Esophagus muscularis mucosa (tissue), 4 donors: ENCODE results near the gene SYPL2. TPM values are rescaled to one million over a fixed set of nuclear protein-coding genes. Genes with fewer than 3 reads are reported as not detected.

Experiments used
- DNase-seq: peaks from one replicate; pipeline ENCODE4 v3.0.0-alpha.2; 2017; ENCODE audit errors: extremely low spot score
- H3K27ac ChIP-seq, 4 donors: fragments of 200-600 bp; sonication (generic); replicated peaks in 1 of 4; 1 replicate in 3 of 4; 2 replicates in 1 of 4; pipeline ENCODE4 v1.5.1; 2016 to 2019; ENCODE audit warnings: mild to moderate bottlenecking in 1 of 4
- H3K27me3 ChIP-seq, 4 donors: fragments of 200-600 bp; sonication (generic); one replicate each; pipeline versions ENCODE4 v1.5.1 to v1.6.0; 2016 to 2019
- H3K36me3 ChIP-seq, 4 donors: fragments of 200-600 bp; sonication (generic); one replicate each; pipeline ENCODE4 v1.5.1; 2016 to 2019
- H3K4me1 ChIP-seq, 4 donors: fragments of 200-600 bp; sonication (generic); one replicate each; pipeline ENCODE4 v1.5.1; 2016 to 2019
- H3K4me3 ChIP-seq, 4 donors: fragments of 200-600 bp; sonication (generic); 1 replicate in 2 of 4; 2 replicates in 2 of 4; pipeline ENCODE4 v1.5.1; 2016 to 2019; ENCODE audit warnings: mild to moderate bottlenecking in 4 of 4, moderate library complexity in 1 of 4
- H3K9me3 ChIP-seq, 4 donors: fragments of 200-600 bp; sonication (generic); 1 replicate in 3 of 4; 2 replicates in 1 of 4; pipeline ENCODE4 v1.5.1; 2016 to 2019
- CTCF ChIP-seq, 3 experiments: fragments of 200-600 bp in 2 of 3; fragments of 450-650 bp in 1 of 3; sonication (generic) in 2 of 3; IDR thresholded peaks; one replicate each; pipeline ENCODE4 v1.5.1; 2017 to 2019; ENCODE audit warnings: antibody characterized with exemption in 3 of 3, mild to moderate bottlenecking in 2 of 3, moderate library complexity in 1 of 3
- EP300 ChIP-seq: sonication (generic); formaldehyde crosslinking; IDR thresholded peaks from one replicate; pipeline ENCODE4 v1.6.1; 2017; ENCODE audit warnings: antibody characterized with exemption
- POLR2A ChIP-seq: fragments of 450-650 bp; IDR thresholded peaks from one replicate; pipeline ENCODE4 v1.6.1; 2017; ENCODE audit warnings: antibody characterized with exemption, moderate library complexity, mild to moderate bottlenecking, low read depth
- POLR2AphosphoS5 ChIP-seq, 2 donors: sonication (generic); formaldehyde crosslinking; IDR thresholded peaks; one replicate each; pipeline ENCODE4 v1.6.1; 2017; ENCODE audit warnings: antibody characterized with exemption in 2 of 2
- WGBS: methylation state at CpG from one replicate; pipeline ENCODE4 v1.1.5; 2018; 5-methylcytosine and 5-hydroxymethylcytosine counted together
- intact Hi-C: fragments of 100-400 bp; cut with DNase I; formaldehyde crosslinking; loops from one replicate; pipeline ENCODE4 v1.15.1; 2023
- total RNA-seq, 4 donors: library from RNA; depleted of rRNA; stranded (reverse); fragments of >200 nt; gene quantifications; one replicate each; pipeline versions ENCODE4 v1.1.0 to v1.2.1, GENCODE V29; 2016

SYPL2 gene
- total RNA-seq, 4 donors from 2014 or later = 2.7 to 8.0 (median 4.6) TPM

- Histone ChIP-seq H3K4me3 (no peak overlapping the region), H3K36me3 (no peaks in the 10 kb centered on the region), H3K27ac (no peak overlapping the region), H3K9me3 (peaks cover 0 to 6% (median 0%) of the 10 kb centered on the region in 4 donors), H3K27me3 (no peaks in the 10 kb centered on the region), H3K4me1 (no peaks in the 10 kb centered on the region)
- intact Hi-C loops = no loop called here
- 94% methylated on average over 1 of the region's 1 CpG for WGBS
- TF ChIP-seq EP300 (no peak), POLR2AphosphoS5 (IDR thresholded peaks at IDR 0.05) (no peak), CTCF (IDR thresholded peaks at IDR 0.05) (no peak), POLR2A (no peak)
- DNase-seq = no peak
Observed at GRCh38 chr1:109454497-109455133, 11.7 kb upstream of the SYPL2 start.

DNA sequence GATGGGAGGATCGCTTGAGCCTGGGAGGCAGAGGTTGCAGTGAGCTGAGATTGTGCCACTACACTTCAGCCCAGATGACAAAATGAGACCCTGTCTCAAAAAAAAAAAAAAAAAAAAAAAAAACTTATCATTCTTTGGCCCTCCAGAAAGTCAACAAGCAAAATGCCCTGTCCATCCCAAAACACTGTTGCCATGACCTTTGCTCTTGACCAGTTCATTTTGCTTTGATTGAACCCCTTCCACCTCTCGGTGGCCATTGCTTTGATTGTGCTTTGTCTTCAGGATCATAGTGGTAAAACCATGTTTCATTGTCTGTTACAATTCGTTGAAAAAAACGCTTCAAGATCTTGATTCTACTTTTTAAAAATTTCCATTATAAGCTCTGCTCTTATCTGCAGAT, 8.5 kb upstream of the SYPL2 start:
- no peak for TF ChIP-seq POLR2AphosphoS5 (IDR thresholded peaks at IDR 0.05)
- no peak for TF ChIP-seq POLR2A
- TF ChIP-seq CTCF (IDR thresholded peaks at IDR 0.05) = no peak
- TF ChIP-seq EP300 = no peak
- H3K9me3 ChIP-seq = peaks cover 0 to 6% (median 0%) of the 10 kb centered on the region in 4 donors
- no peaks in the 10 kb centered on the region for H3K27me3 ChIP-seq
- no peaks in the 10 kb centered on the region for H3K36me3 ChIP-seq
- no peak overlapping the region for H3K27ac ChIP-seq
- DNase-seq = no peak
- H3K4me1 ChIP-seq = no peaks in the 10 kb centered on the region
- no peak overlapping the region for H3K4me3 ChIP-seq
- 85% methylated on average over 4 of the region's 4 CpGs for WGBS
- intact Hi-C loops = no loop called here

DNA sequence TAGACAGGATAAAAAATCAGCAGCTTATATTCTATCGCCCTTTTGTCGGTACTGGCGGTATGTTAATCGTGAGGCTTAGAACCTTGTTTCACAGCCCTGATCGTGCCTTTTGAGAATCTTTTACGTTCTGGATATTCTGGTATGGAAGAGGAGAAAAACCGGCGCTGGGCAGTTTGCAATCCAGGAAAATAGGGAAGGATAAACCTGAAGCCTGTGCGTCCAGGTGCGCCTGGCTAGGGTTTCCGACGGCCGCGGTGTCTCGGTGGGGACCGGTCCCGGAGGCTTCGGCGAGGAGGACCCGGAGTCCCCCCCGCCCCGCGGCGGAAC, 258 bp upstream of the SYPL2 start:
- no peaks in the 10 kb centered on the region for H3K9me3 ChIP-seq
- intact Hi-C loops = loop anchor here (5.0 kb wide), 1 partner anchor 39 kb away; the partner anchor contains the start of gene PSMA5

DNA sequence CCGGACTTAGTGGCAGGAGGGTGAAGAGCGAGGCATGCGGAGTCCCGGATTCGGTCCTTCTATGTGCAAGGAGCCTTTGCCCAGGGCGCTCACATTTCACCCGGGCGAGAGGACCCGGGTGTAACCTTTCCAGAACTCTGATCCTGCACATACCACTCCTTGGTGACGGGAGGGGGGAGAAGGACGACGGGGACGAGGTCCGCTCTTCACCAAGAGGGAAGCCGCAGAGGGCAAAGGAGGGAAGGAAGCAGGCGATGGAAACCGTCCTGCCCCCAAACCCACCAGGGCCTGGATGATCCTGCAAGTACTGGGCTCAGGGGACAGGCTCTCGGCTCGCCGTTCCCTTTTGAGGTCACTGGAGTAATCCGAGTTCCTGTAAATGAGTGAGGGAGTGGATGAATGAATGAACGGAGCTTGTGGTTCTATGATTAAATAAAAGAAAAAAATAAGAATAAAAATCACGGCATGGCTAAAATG, 993 bp downstream of the SYPL2 start:
- DNase-seq = no peak
- Histone ChIP-seq H3K4me1 (peaks cover 4 to 37% (median 33%) of the 10 kb centered on the region in 4 donors), H3K27me3 (peaks cover 0 to 11% (median 0%) of the 10 kb centered on the region in 4 donors), H3K36me3 (no peaks in the 10 kb centered on the region), H3K4me3 (peak overlapping the region; percentile 75 to 95 (median 80)), H3K9me3 (no peaks in the 10 kb centered on the region), H3K27ac (peak overlapping the region; percentile 80 to 90 (median 87))
- intact Hi-C loops = loop anchor here (5.0 kb wide), 1 partner anchor 40 kb away; the partner anchor contains the start of gene PSMA5
- WGBS = 18% methylated on average over 20 of the region's 23 CpGs
- TF ChIP-seq POLR2AphosphoS5 (IDR thresholded peaks at IDR 0.05) = no peak
- TF ChIP-seq EP300 = no peak
- no peak for TF ChIP-seq POLR2A
- TF ChIP-seq CTCF (IDR thresholded peaks at IDR 0.05) = no peak

More for the DNA sequence above, 258 bp upstream of the SYPL2 start:
- Histone ChIP-seq H3K27ac (peak overlapping the region; percentile 80 to 90 (median 87)), H3K36me3 (no peaks in the 10 kb centered on the region), H3K27me3 (peaks cover 0 to 11% (median 0%) of the 10 kb centered on the region in 4 donors), H3K4me3 (peak overlapping the region; percentile 75 to 95 (median 80)), H3K4me1 (peaks cover 4 to 37% (median 33%) of the 10 kb centered on the region in 4 donors)
- WGBS = 9% methylated on average over 14 of the region's 24 CpGs
- DNase-seq = no peak
- no peak for TF ChIP-seq EP300
- no peak for TF ChIP-seq CTCF (IDR thresholded peaks at IDR 0.05)
- peak in 1 of 2 donors; percentile 60 for TF ChIP-seq POLR2AphosphoS5 (IDR thresholded peaks at IDR 0.05)
- no peak for TF ChIP-seq POLR2A
